ENCODE results near the gene SLC2A13.

SLC2A13 gene

DNA sequence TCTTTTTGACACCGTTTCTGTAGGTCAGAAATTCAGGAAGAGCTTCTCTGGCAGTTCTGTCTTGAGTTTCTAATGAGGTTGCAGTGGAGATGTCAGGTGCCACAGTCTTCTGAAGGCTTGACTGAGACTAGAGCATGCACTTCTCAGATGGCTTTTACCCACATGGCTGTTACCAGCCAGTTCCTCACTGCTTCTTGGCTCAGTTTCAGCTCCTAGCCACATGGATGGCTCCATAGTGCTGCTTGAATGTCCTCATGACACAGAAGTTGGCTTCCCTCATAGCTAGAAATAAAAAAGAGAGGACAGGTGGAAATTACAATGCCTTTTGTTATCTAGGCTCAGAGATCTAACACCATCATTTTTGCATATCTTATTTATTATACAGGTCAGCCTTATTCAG lies 38.1 kb upstream of the SLC2A13 start:
- Histone ChIP-seq H3K9me3 (ENCODE audit: low read depth, low read length) (no peaks in the 10 kb centered on the region), H3K27ac (no peak overlapping the region), H3K4me3 (no peak overlapping the region), H3K36me3 (ENCODE audit: insufficient read depth, low read length) (no peaks in the 10 kb centered on the region; the same call in 1 of the 2 replicates), H3K9ac (ENCODE audit: insufficient read length) (no peak overlapping the region)
- TF ChIP-seq EZH2 (IDR thresholded peaks at IDR 0.05): no peak
- no peak for TF ChIP-seq POLR2AphosphoS5 (IDR thresholded peaks at IDR 0.05; ENCODE audit: borderline replicate concordance, low read depth, low read length)
- TF ChIP-seq FOXP2 (optimal IDR thresholded peaks at IDR 0.05; ENCODE audit: control extremely low read depth, extremely low read length, insufficient read depth): no peak
- DNase-seq (ENCODE audit: low read depth, low spot score): no peak

- H3K9me3 ChIP-seq (ENCODE audit: low read depth, low read length): no peaks in the 10 kb centered on the region
- no peaks in the 10 kb centered on the region; the same call in 1 of the 2 replicates for H3K36me3 ChIP-seq (ENCODE audit: insufficient read depth, low read length)
- no peak overlapping the region for H3K9ac ChIP-seq (ENCODE audit: insufficient read length)
- no peak overlapping the region for H3K4me3 ChIP-seq
- DNase-seq (ENCODE audit: low read depth, low spot score): no peak
- TF ChIP-seq EZH2 (IDR thresholded peaks at IDR 0.05): no peak
- TF ChIP-seq POLR2AphosphoS5 (IDR thresholded peaks at IDR 0.05; ENCODE audit: borderline replicate concordance, low read depth, low read length): no peak
- TF ChIP-seq FOXP2 (optimal IDR thresholded peaks at IDR 0.05; ENCODE audit: control extremely low read depth, extremely low read length, insufficient read depth): no peak
- no peak overlapping the region for H3K27ac ChIP-seq
Measured at GRCh38 chr12:40142001-40142744, 36.3 kb upstream of the SLC2A13 start.

DNA sequence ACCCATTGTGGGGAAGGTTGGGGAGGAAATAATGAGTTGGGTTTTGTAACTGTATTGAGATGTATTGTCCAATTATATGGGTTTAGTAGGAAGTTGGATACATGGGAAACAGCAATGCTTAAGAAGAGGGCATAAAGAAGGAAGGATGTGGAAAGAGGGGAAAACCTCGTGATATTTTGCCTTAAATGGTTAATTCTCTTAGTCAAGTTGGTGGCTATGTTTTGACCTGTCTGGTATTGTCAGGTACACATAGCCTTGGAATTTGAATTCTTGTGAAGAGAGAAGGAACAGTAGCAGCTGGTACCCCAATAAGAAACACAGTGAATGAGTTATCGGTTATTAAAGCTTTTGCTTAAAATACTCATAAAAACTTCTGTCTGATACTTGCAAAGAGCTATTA lies 32.6 kb upstream of the SLC2A13 start:
- H3K4me3 ChIP-seq: no peak overlapping the region
- H3K9me3 ChIP-seq (ENCODE audit: low read depth, low read length): no peaks in the 10 kb centered on the region
- no peak for DNase-seq (ENCODE audit: low read depth, low spot score)
- no peaks in the 10 kb centered on the region; the same call in 1 of the 2 replicates for H3K36me3 ChIP-seq (ENCODE audit: insufficient read depth, low read length)
- TF ChIP-seq FOXP2 (optimal IDR thresholded peaks at IDR 0.05; ENCODE audit: control extremely low read depth, extremely low read length, insufficient read depth) (no peak), POLR2AphosphoS5 (IDR thresholded peaks at IDR 0.05; ENCODE audit: borderline replicate concordance, low read depth, low read length) (no peak), EZH2 (IDR thresholded peaks at IDR 0.05) (no peak)
- no peak overlapping the region for H3K9ac ChIP-seq (ENCODE audit: insufficient read length)
- no peak overlapping the region for H3K27ac ChIP-seq

DNA sequence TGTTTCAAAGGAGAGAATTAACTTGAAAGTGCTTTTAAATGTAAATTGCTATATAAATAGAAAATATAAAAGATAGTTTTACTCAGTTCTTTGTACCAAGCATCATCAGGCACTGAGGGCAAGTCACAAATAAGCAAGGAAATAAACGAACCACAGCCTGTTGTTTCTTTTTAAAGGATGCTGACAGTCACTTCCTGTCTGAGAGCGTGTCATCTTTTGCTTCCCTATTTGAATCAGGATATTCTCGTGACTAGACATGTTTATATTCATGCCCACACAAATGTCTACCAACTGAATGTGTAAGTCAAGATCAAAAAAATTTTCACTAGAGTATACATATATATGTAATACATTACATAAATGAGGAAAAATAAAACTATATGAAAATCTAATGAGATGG lies 31.4 kb upstream of the SLC2A13 start:
- DNase-seq (ENCODE audit: low read depth, low spot score): no peak
- no peak for TF ChIP-seq EZH2 (IDR thresholded peaks at IDR 0.05)
- TF ChIP-seq POLR2AphosphoS5 (IDR thresholded peaks at IDR 0.05; ENCODE audit: borderline replicate concordance, low read depth, low read length): no peak
- no peak for TF ChIP-seq FOXP2 (optimal IDR thresholded peaks at IDR 0.05; ENCODE audit: control extremely low read depth, extremely low read length, insufficient read depth)
- no peak overlapping the region for H3K9ac ChIP-seq (ENCODE audit: insufficient read length)
- H3K27ac ChIP-seq: no peak overlapping the region
- no peaks in the 10 kb centered on the region for H3K9me3 ChIP-seq (ENCODE audit: low read depth, low read length)
- no peak overlapping the region for H3K4me3 ChIP-seq
- no peaks in the 10 kb centered on the region; the same call in 1 of the 2 replicates for H3K36me3 ChIP-seq (ENCODE audit: insufficient read depth, low read length)

GRCh38 chr12:40127408-40127807 lies 21.5 kb upstream of the SLC2A13 start:
- Histone ChIP-seq H3K27ac (no peak overlapping the region), H3K4me3 (no peak overlapping the region), H3K9ac (ENCODE audit: insufficient read length) (no peak overlapping the region), H3K36me3 (ENCODE audit: insufficient read depth, low read length) (no peaks in the 10 kb centered on the region), H3K9me3 (ENCODE audit: low read depth, low read length) (no peaks in the 10 kb centered on the region)
- no peak for DNase-seq (ENCODE audit: low read depth, low spot score)
- TF ChIP-seq FOXP2 (optimal IDR thresholded peaks at IDR 0.05; ENCODE audit: control extremely low read depth, extremely low read length, insufficient read depth): no peak
- no peak for TF ChIP-seq EZH2 (IDR thresholded peaks at IDR 0.05)
- TF ChIP-seq POLR2AphosphoS5 (IDR thresholded peaks at IDR 0.05; ENCODE audit: borderline replicate concordance, low read depth, low read length): no peak

GRCh38 chr12:40123496-40123895 lies 17.6 kb upstream of the SLC2A13 start:
- no peak overlapping the region for H3K9ac ChIP-seq (ENCODE audit: insufficient read length)
- TF ChIP-seq FOXP2 (optimal IDR thresholded peaks at IDR 0.05; ENCODE audit: control extremely low read depth, extremely low read length, insufficient read depth) (no peak), POLR2AphosphoS5 (IDR thresholded peaks at IDR 0.05; ENCODE audit: borderline replicate concordance, low read depth, low read length) (no peak), EZH2 (IDR thresholded peaks at IDR 0.05) (no peak)
- H3K36me3 ChIP-seq (ENCODE audit: insufficient read depth, low read length): no peaks in the 10 kb centered on the region
- DNase-seq (ENCODE audit: low read depth, low spot score): no peak
- no peaks in the 10 kb centered on the region for H3K9me3 ChIP-seq (ENCODE audit: low read depth, low read length)
- H3K4me3 ChIP-seq: no peak overlapping the region
- no peak overlapping the region for H3K27ac ChIP-seq

- no peaks in the 10 kb centered on the region for H3K36me3 ChIP-seq (ENCODE audit: insufficient read depth, low read length)
- no peaks in the 10 kb centered on the region for H3K9me3 ChIP-seq (ENCODE audit: low read depth, low read length)
Measured at GRCh38 chr12:40122842-40123241, 17.0 kb upstream of the SLC2A13 start.

GRCh38 chr12:40117818-40118217 lies 11.9 kb upstream of the SLC2A13 start:
- Histone ChIP-seq H3K9ac (ENCODE audit: insufficient read length) (no peak overlapping the region), H3K36me3 (ENCODE audit: insufficient read depth, low read length) (no peaks in the 10 kb centered on the region), H3K9me3 (ENCODE audit: low read depth, low read length) (no peaks in the 10 kb centered on the region), H3K4me3 (no peak overlapping the region), H3K27ac (no peak overlapping the region)
- TF ChIP-seq FOXP2 (optimal IDR thresholded peaks at IDR 0.05; ENCODE audit: control extremely low read depth, extremely low read length, insufficient read depth) (no peak), POLR2AphosphoS5 (IDR thresholded peaks at IDR 0.05; ENCODE audit: borderline replicate concordance, low read depth, low read length) (no peak), EZH2 (IDR thresholded peaks at IDR 0.05) (no peak)
- no peak for DNase-seq (ENCODE audit: low read depth, low spot score)

More at GRCh38 chr12:40122842-40123241, 17.0 kb upstream of the SLC2A13 start:
- no peak for TF ChIP-seq FOXP2 (optimal IDR thresholded peaks at IDR 0.05; ENCODE audit: control extremely low read depth, extremely low read length, insufficient read depth)
- TF ChIP-seq EZH2 (IDR thresholded peaks at IDR 0.05): no peak
- TF ChIP-seq POLR2AphosphoS5 (IDR thresholded peaks at IDR 0.05; ENCODE audit: borderline replicate concordance, low read depth, low read length): no peak
- DNase-seq (ENCODE audit: low read depth, low spot score): no peak
- no peak overlapping the region for H3K4me3 ChIP-seq
- H3K27ac ChIP-seq: no peak overlapping the region
- H3K9ac ChIP-seq (ENCODE audit: insufficient read length): no peak overlapping the region

All from SK-N-MC (cell line).